HG03045 (cell line): ENCODE data around the gene ZFP1.

ENCODE experiments used
- ATAC-seq: cut with Tn5 transposase; IDR thresholded peaks from one replicate; pipeline ENCODE4 v1.9.1; 2021; ENCODE audit warnings: mild to moderate bottlenecking, moderate library complexity; ENCODE audit not compliant: unreplicated experiment

Gene ZFP1

DNA sequence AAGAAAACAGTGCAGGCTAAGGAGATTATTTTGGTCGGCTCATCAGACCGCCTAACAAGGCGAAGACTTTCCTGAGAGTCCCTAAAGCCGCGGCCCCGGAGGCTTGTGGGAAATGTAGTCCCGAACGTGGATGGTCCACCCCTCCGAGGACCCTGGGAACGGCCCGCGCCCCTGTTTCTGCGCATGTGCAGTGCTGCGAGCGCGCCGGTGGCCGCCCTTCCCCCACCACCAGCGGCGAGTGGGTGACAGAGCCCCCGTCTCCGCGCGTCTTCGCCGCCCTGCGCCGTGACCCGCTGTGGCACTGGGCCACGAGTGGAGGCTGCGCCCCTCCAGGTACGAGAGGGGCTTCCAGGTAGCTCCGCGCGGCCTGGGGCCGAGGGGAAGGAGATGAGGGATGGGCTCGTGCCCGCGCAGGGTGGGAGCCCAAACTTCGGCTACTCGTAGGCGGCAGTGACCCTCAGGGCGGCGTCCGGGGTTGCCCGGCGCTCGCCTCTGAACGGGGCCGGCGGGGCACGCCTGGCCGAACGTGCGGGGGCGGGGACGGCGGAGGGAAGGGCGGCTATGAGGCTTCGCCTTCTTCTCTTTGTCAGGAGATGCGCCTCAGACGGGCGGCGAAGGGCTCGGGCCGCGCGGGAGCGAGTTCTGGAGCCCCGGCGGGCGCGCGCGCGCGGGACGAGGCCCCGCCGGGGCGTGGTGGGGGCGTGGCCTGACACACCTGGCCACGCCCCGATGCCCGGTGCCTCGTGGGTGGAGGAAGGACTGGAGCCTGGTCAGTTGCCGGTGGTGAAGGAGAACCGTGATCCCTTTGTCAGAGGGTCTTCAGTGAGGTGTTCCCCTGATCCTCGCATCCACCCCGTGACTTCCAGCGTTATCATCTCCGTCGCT lies at the start of gene ZFP1:
TSS of gene ZFP1 (plus strand) at position 214 of the 885 bp plus-strand sequence. CDS start 4,428 bp downstream, outside the sequence.
- peak; percentile 81 for ATAC-seq

DNA sequence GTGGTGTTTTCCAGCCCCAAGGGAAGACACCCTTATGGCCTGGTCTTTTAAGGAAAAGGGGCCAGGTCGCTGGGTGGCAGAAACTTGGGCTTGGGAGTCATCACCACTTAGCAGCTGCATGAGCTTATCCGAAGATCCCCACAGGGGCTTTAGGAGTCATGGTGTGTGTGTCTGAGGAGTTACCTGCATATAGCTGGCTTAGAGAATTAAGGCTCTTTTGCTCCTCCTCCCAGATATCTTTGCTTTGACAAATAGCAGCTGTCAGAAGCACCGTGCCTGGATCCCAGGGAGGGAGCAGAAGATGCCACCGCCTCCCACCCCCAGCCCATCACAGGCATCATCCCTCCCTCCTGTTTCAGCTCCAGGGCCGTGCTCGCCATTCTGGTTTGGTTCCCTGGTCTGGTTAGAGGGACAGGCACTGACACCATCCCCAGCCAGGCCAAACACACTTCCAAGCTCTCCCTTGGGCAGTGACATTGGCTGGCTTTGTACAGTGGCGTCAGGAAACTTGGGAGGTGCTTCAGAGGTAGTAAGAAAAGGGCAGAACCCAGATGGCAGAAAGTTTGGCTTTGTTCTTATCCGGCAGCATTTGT lies 49.2 kb upstream of the ZFP1 start:
- ATAC-seq = no peak

DNA sequence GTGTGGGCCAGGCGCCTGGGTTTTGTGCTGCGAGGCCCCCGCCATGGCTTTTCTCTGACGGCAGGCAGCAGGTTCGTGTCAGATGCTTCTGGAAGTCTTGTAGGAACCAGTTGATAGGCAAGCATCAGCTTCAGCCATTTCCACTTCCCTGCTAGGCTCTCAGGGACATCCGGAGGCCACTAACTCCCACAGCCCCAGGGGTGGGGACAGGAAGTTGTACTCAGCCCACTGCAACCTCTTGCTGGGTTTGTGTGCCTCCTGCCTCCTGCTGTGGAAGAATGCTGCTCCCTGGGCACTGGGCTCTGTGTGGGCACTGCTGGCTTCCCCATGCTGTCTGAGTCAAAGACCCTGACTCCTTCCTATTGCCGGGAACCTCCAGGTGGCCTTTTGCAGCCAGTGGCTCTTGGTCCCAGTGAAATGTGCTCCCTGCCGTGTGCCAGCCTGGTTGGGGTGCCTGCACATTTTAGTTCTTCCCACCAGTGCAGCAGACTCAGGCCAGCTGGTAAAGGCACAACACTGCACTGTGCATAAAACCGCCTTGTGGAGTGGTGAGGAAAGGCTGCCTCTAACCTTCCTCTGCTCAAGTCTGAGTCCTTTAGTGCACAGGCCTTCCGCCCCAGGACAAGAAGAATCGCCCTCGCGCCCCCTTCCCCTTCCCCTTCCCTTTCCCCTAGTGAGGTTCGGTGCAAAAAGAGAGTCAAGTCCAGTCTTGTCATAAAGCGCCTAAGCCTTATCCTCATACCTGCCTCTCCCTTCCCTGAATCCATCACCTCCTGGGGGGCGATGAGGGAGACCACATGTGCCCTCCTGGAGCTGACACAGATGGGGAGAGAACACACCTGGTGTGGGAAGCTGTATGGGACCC lies 48.4 kb upstream of the ZFP1 start:
- ATAC-seq = no peak

DNA sequence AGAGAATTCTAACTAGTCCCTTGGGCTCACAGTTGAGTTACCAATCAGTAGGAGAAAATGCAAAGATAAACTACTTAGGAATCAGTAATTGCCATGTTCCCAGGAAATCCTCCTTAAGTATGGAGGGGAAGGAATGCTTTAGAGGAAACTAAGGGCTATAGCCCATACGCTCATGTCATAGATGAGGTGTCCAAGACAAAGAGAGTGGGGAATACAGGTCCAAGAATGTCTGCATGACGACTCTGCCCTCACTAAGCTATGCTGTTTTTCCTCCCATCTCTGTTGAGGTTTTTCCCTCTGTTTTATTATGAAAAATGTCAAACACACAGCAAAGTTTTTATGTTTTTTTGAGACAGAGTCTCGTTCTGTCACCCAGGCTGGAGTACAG lies 47.7 kb upstream of the ZFP1 start:
- ATAC-seq = no peak

DNA sequence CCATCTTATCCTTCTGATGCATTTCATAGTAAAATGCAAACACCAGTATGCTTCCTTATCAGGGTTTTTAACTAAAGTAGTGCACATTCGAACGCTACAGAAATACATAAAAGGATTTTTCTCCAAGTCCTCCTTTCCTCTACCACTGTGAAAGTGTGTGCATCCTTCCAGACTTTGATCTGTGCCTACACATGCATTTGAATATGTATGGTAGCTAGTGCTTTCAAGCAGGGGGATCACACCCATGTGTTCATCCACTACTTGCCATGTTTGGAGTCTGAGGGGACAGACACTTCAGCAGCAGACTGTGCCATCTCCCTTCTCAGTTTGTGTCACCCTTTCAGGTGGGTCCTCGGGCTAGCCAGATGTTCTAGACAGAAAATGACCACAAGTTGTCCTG lies 46.7 kb upstream of the ZFP1 start:
- no peak for ATAC-seq

DNA sequence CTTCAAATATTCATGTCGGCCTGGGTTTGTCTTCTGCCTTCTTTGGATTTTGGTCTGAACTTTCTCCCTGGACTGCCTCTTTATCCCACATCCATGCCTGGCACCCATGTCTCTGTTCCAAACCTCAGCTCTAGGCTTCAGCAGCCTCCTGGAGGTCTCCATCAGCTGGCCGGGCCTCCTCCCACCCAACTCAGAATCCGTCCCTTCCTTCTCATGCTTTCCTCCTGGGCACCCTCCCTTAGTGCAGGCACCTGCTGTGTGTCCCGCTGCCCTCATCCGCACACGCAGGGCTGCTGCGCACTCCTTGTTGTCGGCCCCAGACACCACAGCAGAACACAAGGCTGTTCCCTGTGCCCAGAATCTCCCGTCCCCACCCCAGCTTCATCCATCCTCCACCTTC lies 45.7 kb upstream of the ZFP1 start:
- no peak for ATAC-seq

DNA sequence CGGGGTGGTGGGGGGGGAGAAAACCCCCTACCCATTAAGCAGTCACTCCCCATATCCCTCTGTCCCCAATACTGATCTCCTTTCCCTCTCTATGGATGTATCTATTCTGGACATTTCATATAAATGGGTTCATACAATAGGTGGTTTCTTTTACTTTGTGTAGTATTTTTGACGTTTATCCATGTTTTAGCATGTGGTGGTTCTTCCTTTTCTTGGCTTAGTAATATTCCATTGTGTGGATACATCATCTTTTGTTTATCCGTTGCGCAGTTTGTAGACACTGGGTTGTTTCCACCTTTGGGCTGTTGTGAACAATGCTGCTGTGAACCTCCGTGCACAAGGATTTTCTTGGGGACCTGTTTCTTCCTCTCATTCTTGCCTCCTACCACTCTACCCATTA lies 44.3 kb upstream of the ZFP1 start:
- no peak for ATAC-seq

DNA sequence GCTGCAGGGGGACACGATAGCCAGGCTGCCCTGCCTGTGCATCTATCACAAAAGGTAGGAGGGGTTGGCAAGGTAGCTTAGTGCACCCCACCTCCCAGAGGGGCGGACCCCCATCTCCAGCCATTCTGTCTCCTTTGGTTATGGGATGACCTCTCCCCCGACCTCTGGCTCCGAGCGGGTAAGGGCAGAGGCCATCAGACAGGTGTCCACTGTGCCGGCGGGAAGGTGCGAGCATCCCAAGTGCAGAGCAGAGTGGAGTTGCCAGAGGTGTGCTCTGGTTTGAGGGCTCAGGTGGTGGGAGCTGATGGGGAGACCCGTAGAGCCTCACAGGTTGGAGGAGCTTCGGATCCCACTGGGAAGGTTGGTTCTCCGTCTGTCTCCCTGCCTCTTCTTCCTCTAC lies 43.5 kb upstream of the ZFP1 start:
- no peak for ATAC-seq

DNA sequence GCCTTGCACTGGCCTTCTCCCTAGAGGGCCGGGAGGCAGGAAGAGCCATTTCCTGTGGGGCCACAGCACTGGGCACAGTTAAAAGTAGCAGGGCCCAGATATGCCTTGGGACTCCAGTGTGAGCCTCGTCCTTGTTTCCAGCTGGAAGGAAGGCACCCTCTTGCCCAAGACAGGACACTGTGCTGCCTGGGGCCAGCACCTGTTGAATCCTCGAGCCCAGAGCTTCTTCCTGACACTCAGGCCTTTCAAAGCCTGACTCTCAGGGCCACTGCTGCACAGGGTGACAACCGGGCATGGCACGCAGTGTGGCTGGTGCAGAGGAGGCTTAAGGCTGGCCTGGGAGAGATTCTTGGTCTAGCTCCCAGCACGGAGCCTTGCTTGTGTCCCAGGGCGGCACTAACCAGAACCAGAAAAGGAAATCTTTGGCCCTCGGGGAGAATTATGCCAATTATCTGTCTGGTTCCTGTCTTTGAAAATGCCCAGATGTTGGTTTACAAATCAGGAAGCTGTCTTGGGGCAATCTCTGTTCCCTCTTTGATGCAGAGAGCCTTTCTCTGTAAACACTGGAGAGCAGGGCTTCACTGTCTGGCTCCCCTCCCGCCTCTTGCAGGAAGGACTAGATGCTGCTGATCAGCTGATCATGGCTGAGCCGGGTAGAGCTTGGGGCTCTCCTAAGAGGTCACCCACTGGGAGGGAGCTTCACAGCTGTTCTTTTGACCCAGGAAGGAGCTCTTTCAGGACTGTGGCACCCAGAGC lies 42.8 kb upstream of the ZFP1 start:
- ATAC-seq = no peak

DNA sequence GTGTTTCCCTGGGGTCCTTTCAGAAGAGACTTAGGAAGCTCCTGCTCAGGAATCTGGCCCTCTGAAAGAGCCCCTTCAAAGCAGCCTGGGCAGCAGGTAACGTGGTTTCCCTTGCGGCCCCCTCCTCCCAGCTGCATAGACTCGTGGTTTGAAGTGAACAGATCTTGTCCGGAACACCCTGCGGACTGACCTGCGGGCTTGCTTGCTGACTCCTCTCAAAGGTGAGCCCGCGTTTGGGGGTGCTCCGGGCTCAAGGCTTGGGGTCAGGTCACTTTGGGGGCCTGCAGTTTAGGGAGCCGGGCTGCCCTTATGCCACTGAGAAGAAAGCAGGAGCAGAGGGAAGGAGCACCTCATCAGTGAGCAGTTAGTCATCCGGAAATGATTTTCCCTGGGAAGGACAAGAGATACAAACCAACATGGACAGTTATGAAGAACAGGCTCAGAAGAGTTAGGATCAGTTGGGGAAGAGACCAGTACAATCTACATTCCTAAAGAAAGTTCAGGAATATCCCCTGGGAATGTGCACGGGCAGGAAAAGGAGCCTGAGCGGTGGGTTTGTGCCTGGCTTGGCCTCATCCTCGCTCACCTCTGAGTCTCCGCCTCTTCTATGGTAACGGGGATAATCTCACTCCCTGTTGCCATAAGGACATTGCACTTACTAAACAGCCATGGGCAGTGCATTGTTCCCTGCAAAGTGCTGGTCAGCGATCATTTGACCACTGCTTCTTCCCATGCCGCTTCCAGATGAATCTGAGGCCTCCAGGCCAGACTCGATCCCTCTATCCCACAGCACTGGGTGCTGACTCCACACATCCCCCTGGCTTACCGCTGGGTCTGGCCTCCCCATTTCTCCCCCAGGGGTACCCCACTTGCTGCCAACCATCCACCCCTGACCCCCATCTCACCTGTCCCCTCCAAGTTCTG lies 41.7 kb upstream of the ZFP1 start:
- ATAC-seq = no peak

DNA sequence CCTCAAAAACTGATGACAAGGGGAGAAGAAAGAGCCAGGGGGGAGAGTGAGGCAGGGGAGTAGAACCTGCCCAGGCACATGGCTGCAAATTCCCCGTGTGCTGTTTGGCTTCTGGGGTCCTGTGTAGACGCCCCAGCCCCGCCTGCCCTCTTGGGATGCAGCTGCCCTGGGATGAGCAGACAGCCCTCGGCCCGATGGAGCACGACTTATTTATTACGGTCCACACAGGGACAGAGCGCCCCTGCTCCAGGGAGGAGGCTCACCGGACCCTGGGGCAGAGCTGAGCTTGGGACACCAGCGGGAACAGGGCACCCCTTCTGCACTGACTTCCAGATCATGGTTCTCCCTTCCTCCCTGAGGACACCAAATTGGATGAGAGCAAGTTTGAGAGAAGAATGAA lies 40.8 kb upstream of the ZFP1 start:
- no peak for ATAC-seq

DNA sequence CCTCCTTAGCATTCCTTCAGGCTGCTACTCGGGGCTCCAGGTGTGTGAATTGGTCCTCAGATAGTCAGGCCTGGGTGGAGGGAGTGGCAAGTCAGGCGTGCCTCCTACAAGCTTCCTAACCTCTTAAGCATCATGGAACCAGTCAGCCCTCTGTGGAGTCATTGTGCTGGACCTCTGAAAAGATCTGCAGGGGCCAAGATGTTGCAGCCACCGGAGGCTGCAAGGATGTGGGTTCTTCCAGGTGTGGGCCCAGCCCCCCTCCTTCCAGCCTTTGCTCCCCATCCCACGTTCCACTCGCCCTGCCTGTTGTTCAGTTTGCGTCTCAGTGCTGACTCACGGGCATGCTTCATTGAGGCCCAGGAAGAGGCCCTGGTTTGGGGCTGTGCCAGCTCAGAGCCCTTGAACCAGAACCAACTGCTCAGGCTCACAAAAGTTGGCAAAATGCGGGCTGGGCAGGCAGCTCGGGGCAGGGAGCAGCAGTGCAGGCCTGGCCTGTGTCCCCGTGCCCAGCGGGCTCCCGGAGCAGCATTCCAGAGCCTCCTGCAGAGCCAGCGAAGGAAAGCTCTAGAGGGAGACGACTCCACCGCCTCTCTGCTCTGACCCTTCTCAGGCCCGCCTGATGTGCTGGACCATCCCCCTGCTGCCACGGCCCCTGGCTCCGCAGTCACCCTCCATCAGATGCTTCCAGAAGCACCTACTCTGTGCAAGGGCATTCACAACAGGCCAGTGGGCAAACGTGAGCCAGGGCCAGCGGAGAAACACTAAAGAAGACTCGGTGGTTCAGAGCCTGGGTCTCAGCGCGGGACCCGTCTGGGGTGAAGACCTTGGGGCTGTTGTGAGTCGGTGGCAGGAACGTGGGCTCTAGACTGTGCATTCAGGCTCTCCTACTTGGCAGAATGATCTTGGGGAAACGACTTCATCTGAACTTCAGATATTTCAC lies 39.3 kb upstream of the ZFP1 start:
- no peak for ATAC-seq

DNA sequence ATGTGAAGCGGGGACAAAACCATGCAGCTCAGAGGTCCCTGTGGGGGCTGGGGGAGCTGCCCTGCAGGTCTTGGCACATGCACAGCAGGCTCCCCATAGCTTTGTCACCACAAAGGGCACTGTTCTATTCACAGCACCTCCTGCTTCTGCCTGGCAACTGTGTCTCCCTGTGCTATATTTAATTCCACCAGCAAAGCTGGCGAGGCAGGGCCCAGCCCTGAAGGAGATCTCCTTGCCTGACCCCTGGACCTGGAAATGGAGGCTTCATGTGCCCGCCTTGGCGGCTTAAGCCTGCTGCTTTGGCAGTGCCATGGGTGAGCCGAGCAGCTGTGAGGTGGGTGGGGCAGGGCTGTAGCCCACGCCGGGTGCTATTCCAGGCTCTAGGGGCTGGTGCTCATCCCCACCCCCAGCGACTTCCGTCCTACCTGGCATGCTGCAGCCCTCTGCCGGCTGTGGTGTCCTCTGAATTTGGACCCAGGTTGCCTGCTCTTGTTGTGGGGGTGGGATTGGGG lies 38.5 kb upstream of the ZFP1 start:
- no peak for ATAC-seq

DNA sequence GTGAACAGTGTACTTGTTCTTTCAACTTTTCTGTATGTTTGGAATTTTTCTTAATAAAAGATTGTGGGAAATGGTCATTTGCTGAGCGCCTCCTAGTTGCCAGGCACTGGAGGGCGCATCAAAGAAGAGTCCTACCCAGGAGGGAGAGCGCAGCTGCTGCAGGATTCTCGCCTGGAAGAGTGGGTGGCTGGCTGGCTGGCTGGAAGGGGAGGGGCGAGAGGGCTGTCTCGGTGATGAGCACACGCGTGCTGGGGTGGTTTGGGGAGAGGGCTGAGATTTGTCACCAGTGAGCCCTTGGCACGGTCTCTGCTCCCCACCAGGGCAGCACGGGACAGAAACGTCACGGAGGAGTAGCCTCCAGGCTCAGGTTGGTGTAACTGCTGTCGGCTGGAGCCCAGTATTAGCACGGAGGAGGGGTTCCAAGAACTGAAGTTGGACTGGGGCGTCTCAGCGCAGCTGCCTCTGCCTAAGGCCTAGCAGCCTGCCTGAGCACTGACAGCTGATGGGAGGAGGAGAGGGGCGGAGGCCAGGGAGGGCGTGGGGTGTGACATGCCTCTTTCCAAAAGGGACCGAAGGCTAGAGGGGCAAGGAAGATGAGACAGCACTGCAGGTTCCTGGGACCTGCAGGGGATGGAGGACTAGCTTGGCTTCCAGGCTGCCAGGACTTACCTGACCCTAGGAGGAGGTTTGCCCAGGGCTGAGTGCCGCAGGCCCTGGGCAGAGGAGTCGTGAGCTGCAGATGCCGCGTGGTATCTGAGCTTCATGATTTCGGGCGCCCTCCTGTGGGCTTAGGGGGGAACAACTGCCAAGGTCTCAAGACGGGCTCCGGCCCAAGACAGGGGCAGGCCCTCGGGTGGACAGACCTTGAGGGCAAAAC lies 37.4 kb upstream of the ZFP1 start:
- ATAC-seq = peak; percentile 72

DNA sequence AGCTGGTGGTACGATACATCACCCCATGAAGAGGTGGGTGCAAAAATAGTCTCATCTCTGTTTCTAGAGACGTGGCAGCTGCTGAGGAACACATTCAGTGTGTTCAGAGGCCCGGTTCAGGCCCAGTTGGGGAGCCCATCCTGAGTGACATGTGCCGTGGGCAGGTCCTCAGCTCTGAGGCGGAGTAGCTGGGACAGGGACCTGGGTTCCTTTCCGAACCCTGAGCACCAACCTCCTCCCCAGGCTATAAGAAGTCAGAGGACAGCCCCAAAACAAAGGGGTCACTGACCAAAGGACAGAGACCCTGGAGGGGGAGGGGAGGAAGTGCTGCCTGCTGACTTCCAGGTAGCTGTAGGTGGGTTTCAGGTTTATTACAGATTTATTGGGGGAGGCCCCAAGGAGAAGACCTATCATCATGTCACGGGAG lies 36.8 kb upstream of the ZFP1 start:
- no peak for ATAC-seq

DNA sequence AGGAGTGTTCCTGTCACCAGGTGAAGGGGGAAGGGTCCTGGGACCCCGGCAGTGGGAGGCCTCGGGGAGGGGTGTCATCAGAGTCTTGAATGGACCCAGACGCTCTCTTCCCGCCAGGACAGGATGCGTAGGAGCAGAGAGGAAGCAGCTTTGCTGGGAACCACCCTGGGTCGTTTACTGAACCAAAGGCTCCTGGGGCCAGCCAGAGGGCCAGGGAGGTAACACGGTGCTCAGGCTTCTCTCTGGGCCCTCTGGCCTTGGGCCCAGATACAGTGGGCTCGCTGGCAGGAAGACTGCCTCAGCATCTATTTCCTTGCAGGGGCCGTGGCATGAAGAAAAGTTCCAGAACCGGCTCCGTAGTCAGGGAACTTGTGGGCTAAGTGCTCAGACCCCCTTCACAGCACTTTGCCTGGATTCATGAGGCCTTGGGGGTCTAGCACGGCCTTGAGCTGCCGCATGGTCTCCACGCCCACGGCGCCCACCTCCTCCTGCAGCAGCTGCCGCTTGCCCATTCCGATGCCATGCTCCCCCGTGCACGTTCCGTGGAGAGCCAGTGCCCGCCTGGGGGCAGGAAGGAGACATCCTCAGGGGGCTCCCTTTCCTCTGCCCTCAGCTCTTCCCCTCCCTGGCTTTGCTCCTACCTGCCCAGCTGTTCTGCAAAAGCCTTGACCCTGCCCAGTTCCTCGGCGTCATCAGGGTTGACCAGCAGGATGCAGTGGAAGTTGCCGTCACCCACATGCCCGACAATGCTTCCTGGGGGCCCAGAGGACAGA lies 36.2 kb upstream of the ZFP1 start:
- no peak for ATAC-seq
